HG02885 (cell line): ENCODE measurements around the gene ACAP3.

Experiments used
- ATAC-seq: cut with Tn5 transposase; IDR thresholded peaks from one replicate; pipeline ENCODE4 v1.9.1; 2021; ENCODE audit warnings: mild to moderate bottlenecking; ENCODE audit not compliant: unreplicated experiment, poor library complexity

The ACAP3 gene

DNA sequence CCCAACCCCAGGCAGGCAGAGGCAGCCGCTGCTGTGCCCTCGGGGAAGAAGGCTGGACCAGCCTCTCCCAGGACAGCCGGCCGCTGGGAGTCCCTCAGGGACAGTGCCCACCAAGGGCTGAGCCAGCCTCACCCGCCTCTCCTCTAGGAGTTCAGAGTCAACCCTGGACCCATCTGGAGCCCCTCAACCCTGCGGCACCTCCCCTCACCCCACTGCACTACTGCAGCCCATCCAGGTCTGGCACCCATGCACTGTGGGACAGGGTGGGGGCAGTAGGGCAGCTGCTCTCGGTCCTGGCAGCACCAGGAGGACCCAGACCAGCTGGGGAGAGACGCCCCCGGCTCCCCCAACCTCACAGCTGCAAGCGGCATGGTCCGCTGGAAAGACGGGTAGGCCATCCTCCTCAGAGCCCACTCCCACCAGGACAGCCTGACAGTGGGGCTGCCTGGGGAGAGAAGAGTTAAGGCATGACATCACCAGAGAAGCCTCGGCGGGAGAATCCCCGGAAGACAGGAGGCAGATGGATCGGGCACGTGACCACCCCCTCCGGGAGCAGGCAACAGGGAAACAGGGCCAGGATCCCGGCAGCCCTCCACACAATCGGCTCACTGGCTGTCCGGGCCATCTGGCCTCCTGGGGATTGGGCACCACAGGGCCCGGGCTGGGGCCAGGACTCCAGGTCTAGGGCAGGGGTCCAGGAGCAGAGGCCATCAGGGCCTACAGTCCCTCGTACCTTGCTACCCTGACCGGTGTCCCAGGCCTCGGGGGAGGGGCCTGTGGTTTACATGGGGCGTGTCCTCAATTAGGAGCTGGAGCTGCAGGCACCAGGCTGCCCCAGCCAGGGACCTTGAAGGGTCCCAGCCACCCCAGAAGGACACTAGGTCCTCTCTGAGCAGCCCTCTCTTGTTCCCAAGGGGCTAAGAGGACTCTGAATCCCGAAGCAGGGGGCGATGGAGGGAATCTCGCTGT lies 3.1 kb downstream of the ACAP3 start:
- ATAC-seq: no peak

DNA sequence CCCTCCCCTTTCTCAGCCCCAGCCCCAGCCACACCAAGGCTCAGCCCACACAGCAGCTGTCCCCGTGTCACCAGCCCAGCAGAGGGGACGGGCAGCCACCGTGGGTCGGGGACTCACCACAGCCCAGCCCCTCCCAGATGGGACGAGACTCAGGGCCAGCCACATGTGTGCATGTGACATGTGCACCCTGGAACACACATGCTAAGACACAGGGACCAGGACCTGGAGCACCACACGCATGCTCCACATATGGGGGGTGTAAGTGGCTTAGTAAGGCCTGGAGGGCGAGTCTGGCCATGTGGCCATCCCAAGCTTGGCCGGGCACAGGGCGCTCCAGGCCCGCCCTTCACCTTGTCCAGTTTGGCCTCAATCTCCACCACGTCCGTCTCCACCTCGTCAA lies 4.0 kb downstream of the ACAP3 start:
- no peak for ATAC-seq

- ATAC-seq: no peak
These were observed 4.7 kb downstream of the ACAP3 start for GRCh38 chr1:1302951-1303509.

- no peak for ATAC-seq
These were observed 5.7 kb downstream of the ACAP3 start for GRCh38 chr1:1302006-1302430.

- no peak for ATAC-seq
These were observed 7.4 kb downstream of the ACAP3 start for GRCh38 chr1:1300352-1300739.

DNA sequence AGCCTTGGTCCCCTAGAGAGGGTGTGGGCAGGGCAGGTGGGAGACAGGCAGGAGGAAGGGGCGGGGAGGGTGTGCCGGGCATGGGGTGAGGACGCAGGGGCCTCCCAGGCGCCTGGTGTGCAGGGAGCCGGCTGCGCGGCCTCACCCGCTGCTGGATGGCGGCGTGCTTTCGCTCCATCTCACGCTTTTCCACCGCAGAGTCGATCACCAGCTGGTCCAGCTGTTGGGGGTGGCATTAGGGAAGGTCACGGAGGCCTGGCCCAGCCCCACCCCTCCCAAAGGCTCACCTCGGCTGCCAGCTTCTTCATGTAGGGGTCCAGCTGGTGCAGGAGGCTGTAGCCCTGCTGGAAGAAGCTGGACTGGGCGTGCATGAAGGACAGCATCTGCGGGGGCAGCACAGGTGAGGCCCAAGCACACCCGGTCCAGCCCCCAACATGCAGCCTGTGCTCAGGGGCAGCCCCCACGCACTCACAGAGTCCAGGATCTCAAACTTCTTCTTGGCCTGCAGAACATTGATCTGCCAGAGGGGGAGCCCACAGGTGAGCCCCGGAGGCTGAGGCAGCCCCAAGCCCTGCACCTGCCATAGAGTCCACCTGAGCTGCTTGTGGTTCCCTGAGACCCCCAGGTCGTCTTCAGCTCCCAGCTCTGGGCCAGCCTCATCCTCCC lies 7.9 kb downstream of the ACAP3 start:
- no peak for ATAC-seq

DNA sequence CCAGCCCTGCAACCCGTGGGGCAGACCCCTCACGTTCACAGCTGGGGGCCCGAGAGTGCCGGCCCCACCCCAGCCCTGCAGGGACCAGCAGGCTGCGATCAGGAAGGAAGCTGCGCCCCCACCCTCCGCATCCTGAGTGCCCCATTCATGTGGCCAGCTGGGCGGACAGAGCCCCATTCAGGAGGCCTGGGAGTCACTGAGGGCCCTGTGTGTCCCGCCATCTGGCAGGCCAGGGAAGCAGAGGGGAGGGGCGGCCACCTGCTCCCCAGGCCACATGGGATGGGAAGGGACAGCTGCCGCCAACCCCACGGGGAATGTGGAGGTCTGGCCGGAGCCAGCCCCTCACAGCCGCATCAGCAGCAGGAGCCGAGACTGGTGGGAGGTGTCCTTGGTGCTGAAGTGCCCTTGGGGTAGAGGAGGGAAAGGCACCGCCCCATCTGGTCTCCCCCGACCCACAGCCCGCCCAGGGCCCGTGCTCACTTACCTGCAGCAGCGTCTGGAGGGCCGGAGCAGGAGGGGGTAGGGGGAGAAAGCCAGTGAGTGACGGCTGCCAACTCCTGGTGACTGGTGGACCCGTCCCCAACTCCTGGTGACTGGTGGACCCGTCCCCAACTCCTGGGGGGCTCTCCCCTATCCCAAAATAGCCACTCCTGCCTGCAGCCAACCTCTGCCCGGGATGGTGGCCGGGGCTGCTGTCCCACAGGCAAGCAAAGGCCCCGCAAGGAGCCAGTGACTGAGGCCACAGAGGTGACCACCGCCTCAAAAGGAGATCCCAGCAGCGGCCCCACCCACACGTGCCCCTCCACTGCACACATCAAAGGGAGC lies 8.7 kb downstream of the ACAP3 start:
- no peak for ATAC-seq

DNA sequence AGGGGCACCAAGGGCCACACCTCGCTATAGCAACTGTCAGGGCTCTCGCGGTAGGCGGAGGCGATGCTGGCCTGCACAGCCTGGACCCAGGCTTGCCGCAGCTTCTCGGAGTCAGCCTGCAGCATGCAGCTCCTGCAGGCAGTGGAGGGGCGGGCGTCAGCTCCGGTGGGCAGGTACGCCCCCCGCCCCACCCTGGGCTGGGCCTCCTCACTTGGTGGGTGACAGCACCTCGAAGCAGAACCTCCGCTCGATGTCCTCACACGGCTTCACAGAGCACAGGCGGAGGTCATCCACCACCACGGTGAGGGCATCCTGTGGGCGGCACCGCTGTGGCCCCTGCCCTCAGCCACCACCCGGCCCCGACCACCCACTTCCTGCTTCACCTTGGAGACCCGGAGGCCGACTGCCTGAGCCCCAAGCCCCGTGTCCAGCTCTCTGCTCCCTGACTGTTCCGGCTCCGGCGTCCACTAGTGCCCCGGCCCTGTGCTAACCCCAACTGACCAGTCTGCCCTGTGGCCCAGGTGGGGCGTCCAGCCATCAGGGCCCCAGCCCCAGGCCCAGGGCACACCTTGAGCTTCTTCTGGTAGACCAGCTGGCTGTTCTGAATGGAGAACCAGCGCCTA lies 9.8 kb downstream of the ACAP3 start:
- ATAC-seq: no peak

DNA sequence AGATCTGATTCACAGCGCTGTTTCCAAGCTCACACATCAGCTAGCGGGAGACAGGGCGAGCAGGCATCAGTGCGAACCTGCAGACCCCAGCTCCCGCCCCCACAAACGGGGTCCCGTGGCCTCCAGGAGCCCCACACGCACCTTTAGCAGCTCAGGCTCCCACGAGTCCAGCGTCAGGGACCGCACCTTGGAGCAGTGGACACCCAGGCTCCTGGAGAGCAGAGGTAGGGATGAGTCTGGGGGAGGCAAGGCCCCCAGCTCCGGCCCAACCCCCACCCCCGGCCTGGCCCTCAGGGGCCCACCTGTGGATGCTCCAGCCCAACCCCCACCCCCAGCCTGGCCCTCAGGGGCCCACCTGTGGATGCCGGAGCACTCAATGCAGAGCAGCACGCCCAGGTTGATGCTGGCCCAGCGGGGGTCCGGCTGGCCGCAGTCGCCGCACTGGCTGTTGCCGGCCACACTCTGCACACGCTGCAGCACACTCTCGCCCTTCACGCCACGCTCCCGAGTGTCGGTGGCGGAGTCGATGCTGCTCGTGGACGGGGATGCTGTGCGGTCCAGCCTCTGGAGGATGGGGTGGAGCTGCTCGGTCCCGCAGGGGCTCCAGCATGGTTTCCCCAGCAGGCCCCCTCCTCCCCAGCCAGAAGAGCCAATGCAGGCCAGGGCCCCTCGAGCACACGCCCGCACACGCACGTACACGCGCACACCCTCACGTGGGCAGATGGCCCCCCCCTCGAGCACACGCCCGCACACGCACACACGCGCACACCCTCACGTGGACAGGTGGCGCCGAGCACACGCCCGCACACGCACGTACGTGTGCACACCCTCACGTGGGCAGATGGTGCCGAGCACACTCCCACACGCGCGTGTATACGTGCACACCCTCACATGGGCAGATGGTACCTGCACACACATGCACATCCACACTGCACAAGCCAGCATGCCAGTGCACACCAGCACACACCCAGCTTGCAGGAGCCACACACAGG lies 11.4 kb downstream of the ACAP3 start:
- ATAC-seq: no peak

DNA sequence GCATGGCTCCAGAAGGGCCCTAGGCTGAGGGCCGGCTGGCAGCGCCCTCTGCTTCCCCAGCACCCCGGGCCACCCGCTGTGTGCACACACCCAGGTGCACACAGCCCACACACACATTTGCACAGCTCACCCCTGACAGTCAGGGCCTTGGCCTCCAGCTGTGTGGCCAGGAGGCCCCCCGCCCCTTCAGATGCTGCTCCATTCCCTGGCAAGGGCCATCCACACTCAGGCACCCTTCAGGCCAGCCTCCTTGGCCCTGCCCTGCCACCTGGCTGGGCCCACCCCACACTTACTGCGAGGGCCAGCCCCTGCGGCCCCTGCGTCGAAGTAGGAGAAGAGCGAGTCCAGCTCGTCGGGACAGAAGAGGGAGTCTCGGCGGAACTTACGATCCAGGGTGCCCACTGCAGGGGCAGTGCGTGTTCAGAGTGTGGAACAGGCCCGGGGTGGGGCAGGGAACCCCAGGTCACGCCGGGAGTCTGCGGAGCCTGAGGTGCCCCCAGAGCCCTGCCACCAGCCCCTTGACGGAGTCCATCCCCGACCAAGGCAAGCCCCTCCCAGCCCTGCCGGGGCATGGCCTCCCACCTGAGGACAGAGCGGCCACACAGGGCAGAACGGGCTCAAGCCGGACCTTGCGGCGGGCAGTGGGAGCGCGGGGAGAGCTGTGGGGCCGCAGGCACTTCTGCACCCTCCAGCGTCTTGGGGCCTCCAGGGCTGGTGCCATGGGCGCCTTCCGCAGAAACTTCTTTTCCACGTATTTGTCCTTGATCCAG lies 12.4 kb downstream of the ACAP3 start:
- ATAC-seq: no peak

GRCh38 chr1:1294250-1294890 lies 13.4 kb downstream of the ACAP3 start:
- no peak for ATAC-seq

- no peak for ATAC-seq
These were observed 14.2 kb downstream of the ACAP3 start for GRCh38 chr1:1293263-1294249.

GRCh38 chr1:1292851-1293250 lies 14.9 kb downstream of the ACAP3 start:
- no peak for ATAC-seq

DNA sequence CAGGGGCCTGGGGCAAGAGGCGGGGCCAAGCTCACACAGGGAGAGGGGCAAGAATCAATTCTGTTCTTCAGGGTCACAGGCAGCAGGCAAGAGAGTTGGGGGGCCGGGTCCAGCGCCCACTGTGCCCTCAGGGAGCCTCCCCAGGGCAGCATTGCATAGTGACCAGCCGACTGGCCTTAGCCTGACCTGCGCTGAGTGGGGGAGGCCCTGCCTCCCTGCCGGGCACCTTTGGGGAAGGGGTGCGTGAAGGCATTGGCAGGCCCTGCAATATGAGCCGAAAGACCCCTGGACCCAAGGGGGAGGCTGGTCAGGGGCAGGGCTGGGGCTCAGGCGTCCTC lies 15.3 kb downstream of the ACAP3 start:
- no peak for ATAC-seq

- peak; percentile 40 for ATAC-seq
These were observed 15.9 kb downstream of the ACAP3 start for GRCh38 chr1:1291548-1292441.
